Measurements from ENCODE around the gene SPATA25.
"Not testable (repeated sequence)": the region's sequence is repeated elsewhere in the genome, so short reads cannot be mapped to it uniquely, and the experiment has no call there.

- TF ChIP-seq CTCF, POLR2A (IDR thresholded peaks at IDR 0.05): not testable (repeated sequence)
Measured at GRCh38 chr20:45931680-45932079, 44.3 kb upstream of the SPATA25 start.
